ENCODE results near the gene VPS51. TPM values are rescaled to one million over a fixed set of nuclear protein-coding genes. Genes with fewer than 3 reads are reported as not detected.
A peak's percentile ranks its signal among the peaks of the same experiment; 100 is the strongest.

The VPS51 gene
- total RNA-seq, 2 donors from 2014 or later: 206 to 360 TPM

GRCh38 chr11:65124480-65125196, 28.6 kb downstream of the VPS51 start:
- Histone ChIP-seq H3K9me3 (no peaks in the 10 kb centered on the region), H3K27ac (peak overlapping the region in 1 of 4 donors; percentile 6), H3K4me1 (peaks cover 33% of the 10 kb centered on the region), H3K4me3 (no peak overlapping the region), H3K27me3 (no peaks in the 10 kb centered on the region), H3K36me3 (replicated peaks in 1 of 2; ENCODE audit: insufficient read depth in 1 of 2, low read depth in 2 of 2) (peaks cover 18 to 34% of the 10 kb centered on the region in 2 donors)
- DNase-seq (peak in 1 of 4 donors; percentile 9), ATAC-seq (no peak)
- intact Hi-C loops (cut with DNase I): no loop called here
- 84 to 87% methylated on average over 5 of the region's 5 CpGs for WGBS, 2 donors
- TF ChIP-seq POLR2A (IDR thresholded peaks at IDR 0.05): no peak
- TF ChIP-seq CTCF (IDR thresholded peaks at IDR 0.05): no peak

GRCh38 chr11:65125197-65126056, 29.4 kb downstream of the VPS51 start:
- peak overlapping the region in 1 of 4 donors; percentile 6 for H3K27ac ChIP-seq
- peaks cover 30% of the 10 kb centered on the region for H3K4me1 ChIP-seq
- no peak for DNase-seq
- peaks cover 26 to 40% of the 10 kb centered on the region in 2 donors for H3K36me3 ChIP-seq (replicated peaks in 1 of 2; ENCODE audit: insufficient read depth in 1 of 2, low read depth in 2 of 2)
- no peaks in the 10 kb centered on the region for H3K9me3 ChIP-seq
- intact Hi-C loops (cut with DNase I): no loop called here
- no peak overlapping the region for H3K4me3 ChIP-seq
- 78 to 81% methylated on average over 10 to 12 of the region's 12 CpGs for WGBS, 2 donors
- no peak for TF ChIP-seq POLR2A (IDR thresholded peaks at IDR 0.05)
- no peak for TF ChIP-seq CTCF (IDR thresholded peaks at IDR 0.05)
- no peak for ATAC-seq
- H3K27me3 ChIP-seq: no peaks in the 10 kb centered on the region

- Histone ChIP-seq H3K4me1 (peaks cover 31% of the 10 kb centered on the region), H3K4me3 (no peak overlapping the region), H3K36me3 (replicated peaks in 1 of 2; ENCODE audit: insufficient read depth in 1 of 2, low read depth in 2 of 2) (peaks cover 30 to 50% of the 10 kb centered on the region in 2 donors), H3K9me3 (no peaks in the 10 kb centered on the region), H3K27me3 (no peaks in the 10 kb centered on the region), H3K27ac (no peak overlapping the region)
- ATAC-seq: no peak
- intact Hi-C loops (cut with DNase I): no loop called here
- DNase-seq: no peak
- WGBS, 2 donors: 57 to 83% methylated on average over 2 to 6 of the region's 6 CpGs
- TF ChIP-seq POLR2A (IDR thresholded peaks at IDR 0.05) (peak in 1 of 3 donors; percentile 11), CTCF (IDR thresholded peaks at IDR 0.05) (no peak)
Measured at GRCh38 chr11:65126624-65127274, 30.7 kb downstream of the VPS51 start.

- no peak for TF ChIP-seq CTCF (IDR thresholded peaks at IDR 0.05)
- H3K4me1 ChIP-seq: peaks cover 36% of the 10 kb centered on the region
- no peaks in the 10 kb centered on the region for H3K9me3 ChIP-seq
- ATAC-seq (no peak), DNase-seq (no peak)
- H3K4me3 ChIP-seq: no peak overlapping the region
- no peaks in the 10 kb centered on the region for H3K27me3 ChIP-seq
- intact Hi-C loops (cut with DNase I): no loop called here
- H3K27ac ChIP-seq: no peak overlapping the region
- peaks cover 30 to 57% of the 10 kb centered on the region in 2 donors for H3K36me3 ChIP-seq (replicated peaks in 1 of 2; ENCODE audit: insufficient read depth in 1 of 2, low read depth in 2 of 2)
- 82 to 85% methylated on average over 7 to 12 of the region's 12 CpGs for WGBS, 2 donors
Measured at GRCh38 chr11:65127473-65128181, 31.6 kb downstream of the VPS51 start.
